Esophagus squamous epithelium (tissue), 5 donors: Measurements from ENCODE around the gene VRK1. TPM values are rescaled to one million over a fixed set of nuclear protein-coding genes. Genes with fewer than 3 reads are reported as not detected.

Experiments
- DNase-seq: peaks from one replicate; lab custom pipeline; 2025; lab: John Stamatoyannopoulos, UW
- H3K27ac ChIP-seq, 4 donors: fragments of 200-600 bp; sonication (generic); one replicate each; pipeline ENCODE4 v1.5.1; 2016 to 2019; ENCODE audit warnings: mild to moderate bottlenecking in 1 of 4
- H3K27me3 ChIP-seq, 4 donors: fragments of 200-600 bp; sonication (generic); 1 replicate in 3 of 4; 2 replicates in 1 of 4; pipeline versions ENCODE4 v1.5.1 to v1.6.0; 2017 to 2021; ENCODE audit warnings: antibody characterized with exemption in 1 of 4
- H3K36me3 ChIP-seq, 3 donors: fragments of 200-600 bp; sonication (generic); one replicate each; pipeline ENCODE4 v1.5.1; 2016 to 2019
- H3K4me1 ChIP-seq, 3 donors: fragments of 200-600 bp; sonication (generic); one replicate each; pipeline ENCODE4 v1.5.1; 2017 to 2019
- H3K4me3 ChIP-seq, 4 donors: fragments of 200-600 bp; sonication (generic); 1 replicate in 3 of 4; 2 replicates in 1 of 4; pipeline ENCODE4 v1.5.1; 2016 to 2019; ENCODE audit warnings: mild to moderate bottlenecking in 2 of 4, moderate library complexity in 1 of 4
- H3K9me3 ChIP-seq, 3 donors: fragments of 200-600 bp; sonication (generic); one replicate each; pipeline ENCODE4 v1.5.1; 2016 to 2019
- POLR2A ChIP-seq, 4 donors: fragments of 450-650 bp; IDR thresholded peaks; one replicate each; pipeline ENCODE4 v1.6.1; 2017; ENCODE audit warnings: antibody characterized with exemption in 4 of 4, mild to moderate bottlenecking in 4 of 4, moderate library complexity in 3 of 4
- WGBS, 2 donors: methylation state at CpG; one replicate each; pipeline ENCODE4 v1.1.5; 2018; 5-methylcytosine and 5-hydroxymethylcytosine counted together
- intact Hi-C: fragments of 100-400 bp; cut with DNase I; formaldehyde crosslinking; loops from one replicate; pipeline ENCODE4 v1.15.0; 2022
- total RNA-seq, 4 donors: library from RNA; depleted of rRNA; stranded (reverse); fragments of >200 nt; gene quantifications; one replicate each; pipeline ENCODE4 v1.1.0, GENCODE V29; 2016
- TF ChIP-seq, protein P1 (sequence below), 6 experiments: fragments of 450-650 bp in 4 of 6; fragments of 200-600 bp in 2 of 6; sonication (generic) in 2 of 6; IDR thresholded peaks; one replicate each; pipeline ENCODE4 v1.5.1; 2016 to 2019; ENCODE audit warnings: antibody characterized with exemption in 6 of 6, mild to moderate bottlenecking in 4 of 6, moderate library complexity in 4 of 6
- donor health status: DM: yes; HTN: yes; CAD: no.

Gene VRK1, protein sequence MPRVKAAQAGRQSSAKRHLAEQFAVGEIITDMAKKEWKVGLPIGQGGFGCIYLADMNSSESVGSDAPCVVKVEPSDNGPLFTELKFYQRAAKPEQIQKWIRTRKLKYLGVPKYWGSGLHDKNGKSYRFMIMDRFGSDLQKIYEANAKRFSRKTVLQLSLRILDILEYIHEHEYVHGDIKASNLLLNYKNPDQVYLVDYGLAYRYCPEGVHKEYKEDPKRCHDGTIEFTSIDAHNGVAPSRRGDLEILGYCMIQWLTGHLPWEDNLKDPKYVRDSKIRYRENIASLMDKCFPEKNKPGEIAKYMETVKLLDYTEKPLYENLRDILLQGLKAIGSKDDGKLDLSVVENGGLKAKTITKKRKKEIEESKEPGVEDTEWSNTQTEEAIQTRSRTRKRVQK
- 10 to 100 TPM; 14.4 to 32.6 (median 25.3) TPM for total RNA-seq

DNA sequence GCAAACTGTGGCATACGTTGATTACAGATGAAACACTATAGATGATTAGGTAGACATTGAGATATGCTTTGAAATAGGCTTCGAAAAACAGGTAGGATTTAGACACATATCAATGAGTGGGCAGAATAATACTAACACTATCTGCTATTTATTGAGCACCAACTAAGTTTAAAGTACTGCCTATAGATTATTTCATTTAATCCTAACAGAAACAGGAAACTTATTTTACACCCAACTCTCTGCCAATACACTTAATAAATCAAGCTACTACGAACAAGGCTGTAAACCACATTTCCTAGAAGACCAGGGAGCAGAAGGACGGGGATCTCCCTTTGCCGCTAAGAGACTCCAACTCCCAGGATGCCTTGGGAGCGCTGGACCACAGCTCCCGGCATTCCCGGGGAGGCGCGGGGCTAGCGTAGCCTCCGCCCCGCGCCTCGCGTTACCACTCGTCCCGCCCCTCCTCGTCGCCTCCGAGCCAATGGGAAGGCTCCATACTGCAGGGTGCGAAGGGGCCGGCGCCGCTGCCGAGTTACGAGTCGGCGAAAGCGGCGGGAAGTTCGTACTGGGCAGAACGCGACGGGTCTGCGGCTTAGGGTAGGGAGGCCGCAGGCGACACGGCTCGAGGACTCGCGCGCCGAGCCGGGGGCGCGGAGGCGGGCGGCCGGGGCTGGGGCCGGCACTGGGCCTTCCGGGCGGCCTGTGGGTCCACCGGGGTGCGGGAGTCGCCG lies at the start of gene VRK1:
VRK1 (plus strand) TSS at position 532 of the 731 bp plus-strand sequence. CDS start 36,090 bp downstream, outside the sequence.
- TF ChIP-seq, protein P1, sequence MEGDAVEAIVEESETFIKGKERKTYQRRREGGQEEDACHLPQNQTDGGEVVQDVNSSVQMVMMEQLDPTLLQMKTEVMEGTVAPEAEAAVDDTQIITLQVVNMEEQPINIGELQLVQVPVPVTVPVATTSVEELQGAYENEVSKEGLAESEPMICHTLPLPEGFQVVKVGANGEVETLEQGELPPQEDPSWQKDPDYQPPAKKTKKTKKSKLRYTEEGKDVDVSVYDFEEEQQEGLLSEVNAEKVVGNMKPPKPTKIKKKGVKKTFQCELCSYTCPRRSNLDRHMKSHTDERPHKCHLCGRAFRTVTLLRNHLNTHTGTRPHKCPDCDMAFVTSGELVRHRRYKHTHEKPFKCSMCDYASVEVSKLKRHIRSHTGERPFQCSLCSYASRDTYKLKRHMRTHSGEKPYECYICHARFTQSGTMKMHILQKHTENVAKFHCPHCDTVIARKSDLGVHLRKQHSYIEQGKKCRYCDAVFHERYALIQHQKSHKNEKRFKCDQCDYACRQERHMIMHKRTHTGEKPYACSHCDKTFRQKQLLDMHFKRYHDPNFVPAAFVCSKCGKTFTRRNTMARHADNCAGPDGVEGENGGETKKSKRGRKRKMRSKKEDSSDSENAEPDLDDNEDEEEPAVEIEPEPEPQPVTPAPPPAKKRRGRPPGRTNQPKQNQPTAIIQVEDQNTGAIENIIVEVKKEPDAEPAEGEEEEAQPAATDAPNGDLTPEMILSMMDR (IDR thresholded peaks at IDR 0.05) = peak in 1 of 6 experiments; percentile 8
- TF ChIP-seq POLR2A (IDR thresholded peaks at IDR 0.05) = peak in 2 of 4 donors; percentile 30 to 31
- DNase-seq = peak; percentile 66
- H3K9me3 ChIP-seq = no peaks in the 10 kb centered on the region

DNA sequence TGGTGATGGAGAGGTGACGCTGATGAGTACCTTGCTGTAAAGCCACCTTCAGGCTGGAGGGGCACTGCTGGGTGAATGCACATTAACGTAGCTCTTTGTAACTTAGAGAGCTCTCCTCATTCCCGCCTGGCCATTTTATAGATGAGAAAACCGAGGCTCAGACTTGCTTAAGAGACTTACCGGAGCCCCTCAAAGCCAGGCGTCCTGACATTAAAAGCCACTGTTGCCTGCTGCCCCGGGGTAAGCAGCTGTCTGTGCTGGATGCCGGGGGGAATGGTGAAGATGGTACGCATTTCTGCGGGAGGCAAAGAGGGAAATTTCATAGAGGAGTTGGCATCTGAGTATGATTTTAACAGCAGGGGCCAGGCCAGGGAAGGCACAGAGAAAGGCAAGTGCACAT lies 49.6 kb upstream of the VRK1 start:
- Histone ChIP-seq H3K4me3 (no peak overlapping the region), H3K27me3 (peaks cover 0 to 82% (median 0%) of the 10 kb centered on the region in 4 donors), H3K27ac (no peak overlapping the region), H3K9me3 (no peaks in the 10 kb centered on the region), H3K4me1 (no peaks in the 10 kb centered on the region), H3K36me3 (no peaks in the 10 kb centered on the region)
- intact Hi-C loops = no loop called here
- no peak for DNase-seq
- WGBS, 2 donors = 79 to 90% methylated on average over 6 to 10 of the region's 10 CpGs
- TF ChIP-seq POLR2A (IDR thresholded peaks at IDR 0.05) = no peak
- TF ChIP-seq, protein P1 (IDR thresholded peaks at IDR 0.05) = no peak

More for the DNA sequence above, at the start of gene VRK1:
- Histone ChIP-seq H3K4me3 (peak within 1 kb of the TSS; percentile 70 to 88 (median 80)), H3K27ac (peak within 1 kb of the TSS; percentile 76 to 84 (median 80)), H3K36me3 (no peaks in the 10 kb centered on the region), H3K4me1 (peaks cover 10 to 18% (median 11%) of the 10 kb centered on the region in 3 donors), H3K27me3 (no peaks in the 10 kb centered on the region)
- intact Hi-C loops = no loop called here
- WGBS, 2 donors = 12 to 20% methylated on average over 7 to 8 of the region's 57 CpGs

DNA sequence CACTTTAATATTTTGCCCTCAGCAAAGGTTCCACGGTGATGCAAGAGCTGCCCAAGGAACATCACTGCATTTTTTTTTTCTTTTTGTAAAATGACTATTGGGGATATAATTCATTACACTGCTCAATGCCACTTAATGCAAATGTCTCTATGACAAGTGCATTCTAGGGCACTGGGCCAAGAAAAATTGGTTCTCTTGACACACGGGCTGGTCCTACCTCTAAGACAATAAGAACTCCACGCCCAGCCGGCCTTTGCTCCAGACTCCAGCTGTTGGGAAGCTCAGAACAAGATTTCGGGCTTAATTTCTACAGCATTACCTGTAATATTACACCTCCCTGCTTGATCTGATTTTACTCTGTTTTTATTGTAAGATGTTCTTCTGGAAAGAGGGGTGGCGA lies 48.8 kb upstream of the VRK1 start:
- intact Hi-C loops = no loop called here
- Histone ChIP-seq H3K9me3 (no peaks in the 10 kb centered on the region), H3K4me3 (no peak overlapping the region), H3K27ac (no peak overlapping the region), H3K36me3 (no peaks in the 10 kb centered on the region), H3K27me3 (peaks cover 0 to 75% (median 0%) of the 10 kb centered on the region in 4 donors), H3K4me1 (no peaks in the 10 kb centered on the region)
- DNase-seq = no peak
- TF ChIP-seq, protein P1 (IDR thresholded peaks at IDR 0.05) = no peak
- TF ChIP-seq POLR2A (IDR thresholded peaks at IDR 0.05) = no peak
- WGBS, 2 donors = 41 to 43% methylated on average over 6 of the region's 6 CpGs

DNA sequence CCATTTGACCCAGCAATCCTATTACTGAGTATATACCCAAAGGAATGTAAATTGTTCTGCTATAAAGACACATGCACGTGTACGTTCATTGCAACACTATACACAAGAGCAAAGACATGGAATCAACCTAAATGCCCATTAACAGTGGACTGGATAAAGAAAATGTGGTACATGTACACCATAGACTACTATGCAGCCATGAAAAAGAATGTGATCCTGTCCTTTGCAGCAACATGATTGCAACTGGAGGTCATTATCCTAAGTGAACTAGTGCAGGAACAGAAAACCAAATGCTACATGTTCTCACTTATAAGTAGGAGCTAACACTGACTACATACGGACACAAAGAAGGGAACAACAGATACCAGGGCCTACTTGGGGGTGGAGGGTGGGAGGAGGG lies 45.7 kb upstream of the VRK1 start:
- no peaks in the 10 kb centered on the region for H3K36me3 ChIP-seq
- intact Hi-C loops = no loop called here
- no peak overlapping the region for H3K27ac ChIP-seq
- no peaks in the 10 kb centered on the region for H3K9me3 ChIP-seq
- H3K27me3 ChIP-seq = peaks cover 0 to 65% (median 0%) of the 10 kb centered on the region in 4 donors
- 49 to 59% methylated on average over 3 of the region's 3 CpGs for WGBS, 2 donors
- DNase-seq = no peak
- TF ChIP-seq, protein P1 (IDR thresholded peaks at IDR 0.05) = no peak
- no peak for TF ChIP-seq POLR2A (IDR thresholded peaks at IDR 0.05)
- H3K4me1 ChIP-seq = no peaks in the 10 kb centered on the region
- H3K4me3 ChIP-seq = no peak overlapping the region

DNA sequence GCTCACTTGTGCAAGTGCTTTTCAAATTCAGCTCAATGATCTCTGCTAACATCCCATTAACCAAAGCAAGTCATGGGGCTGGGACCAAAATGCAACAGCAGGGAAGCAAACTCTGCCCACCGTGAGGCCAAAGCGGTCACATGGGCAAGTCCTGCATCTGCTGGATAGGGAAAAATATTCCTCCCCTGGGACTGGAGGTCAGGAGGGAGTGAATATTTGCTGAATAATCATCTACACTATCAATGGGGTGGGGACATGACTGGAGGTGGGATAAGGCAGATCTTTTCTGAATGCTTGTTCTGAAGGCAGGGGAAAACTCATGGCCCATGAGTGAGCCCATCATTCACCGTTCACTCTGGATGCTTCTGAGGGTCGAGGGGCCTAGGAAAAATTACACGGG lies 45.1 kb upstream of the VRK1 start:
- no peak overlapping the region for H3K4me3 ChIP-seq
- H3K36me3 ChIP-seq = no peaks in the 10 kb centered on the region
- intact Hi-C loops = no loop called here
- no peak for DNase-seq
- 51 to 73% methylated on average over 4 to 5 of the region's 5 CpGs for WGBS, 2 donors
- TF ChIP-seq, protein P1 (IDR thresholded peaks at IDR 0.05) = no peak
- H3K27ac ChIP-seq = no peak overlapping the region
- H3K27me3 ChIP-seq = peaks cover 0 to 62% (median 0%) of the 10 kb centered on the region in 4 donors
- H3K9me3 ChIP-seq = no peaks in the 10 kb centered on the region
- H3K4me1 ChIP-seq = no peaks in the 10 kb centered on the region
